ENCODE data around the gene ERMP1. TPM values are rescaled to one million over a fixed set of nuclear protein-coding genes. Genes with fewer than 3 reads are reported as not detected.

ERMP1 gene
- total and polyA plus RNA-seq, 10 of the 15 experiments (the other 5 are each of a cell fraction or from before 2014, with no cell fraction given) = 2.4 to 42.1 (median 8.1) TPM

DNA sequence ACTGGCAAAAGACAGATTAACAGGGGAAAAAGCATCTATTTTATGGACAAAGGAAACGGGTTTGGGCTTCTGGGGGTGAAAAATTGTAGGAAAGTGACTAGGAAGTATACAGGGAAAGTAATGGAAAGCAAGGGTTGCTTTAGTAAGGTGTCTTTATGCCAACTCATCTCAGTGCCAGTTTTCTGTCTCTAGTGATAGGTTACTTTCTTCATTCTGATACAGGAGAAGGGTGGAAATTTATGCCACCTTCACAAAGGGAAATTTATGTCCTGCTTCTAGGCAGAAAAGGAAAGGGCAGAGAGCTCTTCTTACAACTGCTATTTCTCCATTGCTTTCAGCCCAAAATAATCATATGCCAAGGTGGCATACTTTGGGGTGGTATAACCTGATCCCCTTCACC is 20.1 kb upstream of the ERMP1 start (continued):
- TF ChIP-seq, protein P1, sequence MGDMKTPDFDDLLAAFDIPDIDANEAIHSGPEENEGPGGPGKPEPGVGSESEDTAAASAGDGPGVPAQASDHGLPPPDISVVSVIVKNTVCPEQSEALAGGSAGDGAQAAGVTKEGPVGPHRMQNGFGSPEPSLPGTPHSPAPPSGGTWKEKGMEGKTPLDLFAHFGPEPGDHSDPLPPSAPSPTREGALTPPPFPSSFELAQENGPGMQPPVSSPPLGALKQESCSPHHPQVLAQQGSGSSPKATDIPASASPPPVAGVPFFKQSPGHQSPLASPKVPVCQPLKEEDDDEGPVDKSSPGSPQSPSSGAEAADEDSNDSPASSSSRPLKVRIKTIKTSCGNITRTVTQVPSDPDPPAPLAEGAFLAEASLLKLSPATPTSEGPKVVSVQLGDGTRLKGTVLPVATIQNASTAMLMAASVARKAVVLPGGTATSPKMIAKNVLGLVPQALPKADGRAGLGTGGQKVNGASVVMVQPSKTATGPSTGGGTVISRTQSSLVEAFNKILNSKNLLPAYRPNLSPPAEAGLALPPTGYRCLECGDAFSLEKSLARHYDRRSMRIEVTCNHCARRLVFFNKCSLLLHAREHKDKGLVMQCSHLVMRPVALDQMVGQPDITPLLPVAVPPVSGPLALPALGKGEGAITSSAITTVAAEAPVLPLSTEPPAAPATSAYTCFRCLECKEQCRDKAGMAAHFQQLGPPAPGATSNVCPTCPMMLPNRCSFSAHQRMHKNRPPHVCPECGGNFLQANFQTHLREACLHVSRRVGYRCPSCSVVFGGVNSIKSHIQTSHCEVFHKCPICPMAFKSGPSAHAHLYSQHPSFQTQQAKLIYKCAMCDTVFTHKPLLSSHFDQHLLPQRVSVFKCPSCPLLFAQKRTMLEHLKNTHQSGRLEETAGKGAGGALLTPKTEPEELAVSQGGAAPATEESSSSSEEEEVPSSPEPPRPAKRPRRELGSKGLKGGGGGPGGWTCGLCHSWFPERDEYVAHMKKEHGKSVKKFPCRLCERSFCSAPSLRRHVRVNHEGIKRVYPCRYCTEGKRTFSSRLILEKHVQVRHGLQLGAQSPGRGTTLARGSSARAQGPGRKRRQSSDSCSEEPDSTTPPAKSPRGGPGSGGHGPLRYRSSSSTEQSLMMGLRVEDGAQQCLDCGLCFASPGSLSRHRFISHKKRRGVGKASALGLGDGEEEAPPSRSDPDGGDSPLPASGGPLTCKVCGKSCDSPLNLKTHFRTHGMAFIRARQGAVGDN (IDR thresholded peaks at IDR 0.05) = no peak
- TF ChIP-seq DPF2 (IDR thresholded peaks at IDR 0.05) = no peak
- TF ChIP-seq, protein P2, sequence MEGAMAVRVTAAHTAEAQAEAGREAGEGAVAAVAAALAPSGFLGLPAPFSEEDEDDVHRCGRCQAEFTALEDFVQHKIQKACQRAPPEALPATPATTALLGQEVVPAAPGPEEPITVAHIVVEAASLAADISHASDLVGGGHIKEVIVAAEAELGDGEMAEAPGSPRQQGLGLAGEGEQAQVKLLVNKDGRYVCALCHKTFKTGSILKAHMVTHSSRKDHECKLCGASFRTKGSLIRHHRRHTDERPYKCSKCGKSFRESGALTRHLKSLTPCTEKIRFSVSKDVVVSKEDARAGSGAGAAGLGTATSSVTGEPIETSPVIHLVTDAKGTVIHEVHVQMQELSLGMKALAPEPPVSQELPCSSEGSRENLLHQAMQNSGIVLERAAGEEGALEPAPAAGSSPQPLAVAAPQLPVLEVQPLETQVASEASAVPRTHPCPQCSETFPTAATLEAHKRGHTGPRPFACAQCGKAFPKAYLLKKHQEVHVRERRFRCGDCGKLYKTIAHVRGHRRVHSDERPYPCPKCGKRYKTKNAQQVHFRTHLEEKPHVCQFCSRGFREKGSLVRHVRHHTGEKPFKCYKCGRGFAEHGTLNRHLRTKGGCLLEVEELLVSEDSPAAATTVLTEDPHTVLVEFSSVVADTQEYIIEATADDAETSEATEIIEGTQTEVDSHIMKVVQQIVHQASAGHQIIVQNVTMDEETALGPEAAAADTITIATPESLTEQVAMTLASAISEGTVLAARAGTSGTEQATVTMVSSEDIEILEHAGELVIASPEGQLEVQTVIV (IDR thresholded peaks at IDR 0.05; ENCODE audit: borderline replicate concordance, partially characterized antibody) = no peak
- TF ChIP-seq RCOR1 (conservative IDR thresholded peaks at IDR 0.05; ENCODE audit: low read depth, low read length) = no peak
- TF ChIP-seq CBFB (IDR thresholded peaks at IDR 0.05; ENCODE audit: low read depth) = no peak
- no peak for TF ChIP-seq JUND (IDR thresholded peaks at IDR 0.05; ENCODE audit: low read depth, low read length)

Data from GM12878 (cell line).